Uterus (tissue), 2 donors: Measurements from ENCODE around the gene CLDN25.

Experiments used
- CTCF ChIP-seq, 4 experiments: fragments of 200-600 bp in 2 of 4; fragments of 450-650 bp in 2 of 4; sonication (generic) in 2 of 4; IDR thresholded peaks; one replicate each; pipeline ENCODE4 v1.5.1; 2016 to 2019; ENCODE audit warnings: antibody characterized with exemption in 4 of 4, mild to moderate bottlenecking in 2 of 4, moderate library complexity in 1 of 4
- POLR2A ChIP-seq, 2 donors: fragments of 450-650 bp; IDR thresholded peaks; one replicate each; pipeline ENCODE4 v1.6.1; 2016; ENCODE audit warnings: antibody characterized with exemption in 2 of 2, mild to moderate bottlenecking in 1 of 2, moderate library complexity in 1 of 2

- TF ChIP-seq POLR2A (IDR thresholded peaks at IDR 0.05) (no peak), CTCF (IDR thresholded peaks at IDR 0.05) (no peak)
Measured at GRCh38 chr11:113782134-113782533, 2.5 kb downstream of the CLDN25 start.
